ENCODE results near the gene POLR2B.
"Not testable (repeated sequence)": the region's sequence is repeated elsewhere in the genome, so short reads cannot be mapped to it uniquely, and the experiment has no call there.

POLR2B gene

DNA sequence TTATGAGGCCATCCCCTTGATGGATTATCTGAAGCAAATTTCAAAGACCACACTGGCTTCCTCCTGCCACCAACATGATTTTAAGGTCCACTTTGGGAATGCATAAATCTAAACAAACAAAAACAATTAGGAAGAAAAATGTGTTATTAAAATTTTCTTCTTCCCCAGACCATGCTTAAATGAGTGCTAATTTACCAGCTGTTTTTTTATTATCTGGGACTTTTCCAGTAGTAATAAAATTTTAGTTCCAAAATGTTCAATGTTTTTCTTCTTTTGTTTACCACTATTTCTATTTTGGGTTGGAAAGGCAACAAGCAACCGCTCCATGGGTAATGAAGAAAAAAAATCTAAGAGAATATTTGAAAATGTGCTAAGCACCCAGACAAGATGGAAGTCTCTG is 62.3 kb downstream of the POLR2B start:
- H3K9ac ChIP-seq (ENCODE audit: low read length), result no peak overlapping the region
- H3K4me3 ChIP-seq (ENCODE audit: low read depth in 1 of 2, low read length in 2 of 2), result no peak overlapping the region
- no peaks in the 10 kb centered on the region for H3K9me3 ChIP-seq (ENCODE audit: low read length)
- H3K27me3 ChIP-seq (ENCODE audit: control insufficient read depth in 1 of 2, insufficient read depth in 2 of 2, low read length in 2 of 2), result no peaks in the 10 kb centered on the region
- H3K4me1 ChIP-seq (ENCODE audit: insufficient read depth, low read length), result peaks cover 33% of the 10 kb centered on the region
- H3K36me3 ChIP-seq (ENCODE audit: insufficient read depth, low read length), result peaks cover 11% of the 10 kb centered on the region
- peak overlapping the region; percentile 14 for H3K27ac ChIP-seq (ENCODE audit: low read depth, low read length)

DNA sequence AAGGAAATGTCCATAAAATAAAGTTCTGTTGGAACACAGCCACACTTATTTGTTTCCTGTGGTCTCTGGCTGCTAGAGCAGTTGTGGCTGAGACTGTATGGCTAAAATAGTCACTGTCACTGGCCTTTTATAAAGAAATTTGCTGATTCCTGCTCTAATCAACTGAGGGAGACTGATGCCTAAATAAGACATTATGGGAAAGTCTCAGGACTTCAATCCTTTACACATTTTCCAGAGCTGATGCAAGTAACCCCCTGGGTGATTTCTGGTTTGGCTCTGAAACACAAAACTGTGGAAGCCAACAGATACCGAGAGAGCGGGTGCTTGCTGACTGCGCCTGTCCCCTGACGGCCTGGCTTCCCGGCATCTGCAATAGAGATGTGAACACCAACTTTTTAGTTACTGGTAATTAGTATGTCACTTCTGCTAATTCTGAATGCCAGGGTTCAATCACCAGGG is 64.0 kb downstream of the POLR2B start:
- Histone ChIP-seq H3K4me3 (ENCODE audit: low read depth in 1 of 2, low read length in 2 of 2) (no peak overlapping the region), H3K27me3 (ENCODE audit: control insufficient read depth in 1 of 2, insufficient read depth in 2 of 2, low read length in 2 of 2) (no peaks in the 10 kb centered on the region), H3K9ac (ENCODE audit: low read length) (no peak overlapping the region), H3K4me1 (ENCODE audit: insufficient read depth, low read length) (peaks cover 31% of the 10 kb centered on the region), H3K9me3 (ENCODE audit: low read length) (no peaks in the 10 kb centered on the region), H3K27ac (ENCODE audit: low read depth, low read length) (no peak overlapping the region), H3K36me3 (ENCODE audit: insufficient read depth, low read length) (peaks cover 11% of the 10 kb centered on the region)

DNA sequence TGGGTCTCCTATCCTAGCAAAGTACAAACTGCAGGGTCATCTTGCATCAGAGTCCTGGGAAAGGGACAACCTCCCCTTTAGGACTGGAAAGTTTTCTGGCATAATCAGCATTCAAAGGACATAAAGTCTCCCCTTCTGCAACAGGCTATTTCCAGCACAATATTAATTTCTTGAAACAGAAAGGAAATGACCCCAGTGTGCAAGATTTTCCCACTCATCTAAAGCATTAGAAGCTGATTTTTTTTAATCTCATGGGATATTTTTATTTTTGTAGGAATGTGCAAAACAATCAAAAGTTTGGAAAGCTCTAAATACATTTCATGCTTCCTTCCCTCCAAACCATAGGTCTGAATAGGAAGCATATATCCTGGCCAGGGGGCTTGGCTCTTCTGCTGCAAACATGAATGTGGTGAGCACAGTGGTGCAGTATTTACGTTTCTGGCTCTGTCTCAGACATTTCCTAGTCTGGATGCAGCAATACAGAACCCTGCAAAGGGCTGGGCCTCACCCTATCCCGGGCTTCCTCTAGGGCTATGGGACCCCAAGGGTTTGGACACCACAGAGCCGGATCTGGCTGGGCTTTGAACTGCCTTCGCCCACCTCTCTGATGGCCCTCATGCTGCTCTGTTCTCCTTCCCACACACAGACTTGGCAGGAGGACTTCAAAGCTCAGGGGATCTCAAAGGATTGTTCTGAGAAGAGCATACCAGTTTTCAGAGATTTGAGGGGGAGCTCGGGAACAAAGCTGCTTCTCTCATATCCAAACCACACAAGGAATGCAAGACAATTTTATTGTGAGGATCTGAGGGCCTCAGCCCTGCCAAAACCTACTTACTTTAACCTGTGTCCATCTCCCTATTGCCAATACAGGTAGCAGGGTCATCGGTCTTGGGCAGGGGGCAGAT is 64.9 kb downstream of the POLR2B start:
- peaks cover 7% of the 10 kb centered on the region for H3K36me3 ChIP-seq (ENCODE audit: insufficient read depth, low read length)
- H3K27ac ChIP-seq (ENCODE audit: low read depth, low read length), result peak overlapping the region; percentile 30
- no peak overlapping the region for H3K9ac ChIP-seq (ENCODE audit: low read length)
- H3K4me1 ChIP-seq (ENCODE audit: insufficient read depth, low read length), result peaks cover 27% of the 10 kb centered on the region
- H3K9me3 ChIP-seq (ENCODE audit: low read length), result no peaks in the 10 kb centered on the region
- no peak overlapping the region for H3K4me3 ChIP-seq (ENCODE audit: low read depth in 1 of 2, low read length in 2 of 2)
- H3K27me3 ChIP-seq (ENCODE audit: control insufficient read depth in 1 of 2, insufficient read depth in 2 of 2, low read length in 2 of 2), result no peaks in the 10 kb centered on the region

DNA sequence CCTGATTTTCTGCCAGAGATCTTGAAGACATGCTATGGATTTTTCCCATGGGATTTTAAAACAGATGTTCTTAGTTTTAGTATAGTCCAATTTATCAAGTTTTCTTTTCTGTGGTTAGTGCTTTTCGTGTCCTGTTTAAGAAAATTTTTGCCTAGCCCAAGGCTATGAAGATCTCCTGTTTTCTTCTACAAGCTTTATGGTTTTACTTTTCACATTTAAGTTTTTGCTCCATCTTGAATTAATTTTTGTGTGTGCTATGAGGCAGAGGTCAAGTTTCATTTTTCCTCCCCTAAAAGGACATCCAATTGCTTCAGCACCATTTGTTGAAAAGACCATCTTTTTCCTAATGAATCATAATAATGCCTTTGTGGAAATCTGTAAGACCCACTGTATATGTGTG is 65.6 kb downstream of the POLR2B start:
- no peak overlapping the region for H3K9ac ChIP-seq (ENCODE audit: low read length)
- H3K36me3 ChIP-seq (ENCODE audit: insufficient read depth, low read length), result peaks cover 7% of the 10 kb centered on the region
- peak overlapping the region; percentile 30 for H3K27ac ChIP-seq (ENCODE audit: low read depth, low read length)
- no peaks in the 10 kb centered on the region for H3K9me3 ChIP-seq (ENCODE audit: low read length)
- no peak overlapping the region for H3K4me3 ChIP-seq (ENCODE audit: low read depth in 1 of 2, low read length in 2 of 2)
- peaks cover 34% of the 10 kb centered on the region for H3K4me1 ChIP-seq (ENCODE audit: insufficient read depth, low read length)
- H3K27me3 ChIP-seq (ENCODE audit: control insufficient read depth in 1 of 2, insufficient read depth in 2 of 2, low read length in 2 of 2), result no peaks in the 10 kb centered on the region

DNA sequence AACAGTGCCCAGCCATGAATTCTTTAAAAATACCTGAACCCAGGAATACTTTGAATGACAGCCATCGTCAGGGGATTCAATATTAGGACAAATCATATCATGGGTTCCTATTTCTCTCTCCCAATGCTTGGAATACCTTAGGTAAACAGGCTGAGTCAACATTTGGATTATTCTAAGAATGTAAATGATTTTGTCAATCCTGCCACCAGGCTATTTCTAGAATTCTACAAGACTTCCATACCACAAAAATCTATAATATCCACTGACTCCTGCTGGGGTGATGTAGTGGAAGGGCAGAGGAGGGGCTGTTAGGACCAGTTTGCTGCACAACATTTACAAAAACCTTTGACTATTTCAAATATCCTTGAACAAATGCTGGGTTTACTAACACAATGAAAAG is 66.3 kb downstream of the POLR2B start:
- Histone ChIP-seq H3K4me1 (ENCODE audit: insufficient read depth, low read length) (peaks cover 34% of the 10 kb centered on the region), H3K27ac (ENCODE audit: low read depth, low read length) (no peak overlapping the region), H3K4me3 (ENCODE audit: low read depth in 1 of 2, low read length in 2 of 2) (no peak overlapping the region), H3K27me3 (ENCODE audit: control insufficient read depth in 1 of 2, insufficient read depth in 2 of 2, low read length in 2 of 2) (no peaks in the 10 kb centered on the region), H3K9me3 (ENCODE audit: low read length) (no peaks in the 10 kb centered on the region), H3K36me3 (ENCODE audit: insufficient read depth, low read length) (peaks cover 7% of the 10 kb centered on the region), H3K9ac (ENCODE audit: low read length) (no peak overlapping the region)

DNA sequence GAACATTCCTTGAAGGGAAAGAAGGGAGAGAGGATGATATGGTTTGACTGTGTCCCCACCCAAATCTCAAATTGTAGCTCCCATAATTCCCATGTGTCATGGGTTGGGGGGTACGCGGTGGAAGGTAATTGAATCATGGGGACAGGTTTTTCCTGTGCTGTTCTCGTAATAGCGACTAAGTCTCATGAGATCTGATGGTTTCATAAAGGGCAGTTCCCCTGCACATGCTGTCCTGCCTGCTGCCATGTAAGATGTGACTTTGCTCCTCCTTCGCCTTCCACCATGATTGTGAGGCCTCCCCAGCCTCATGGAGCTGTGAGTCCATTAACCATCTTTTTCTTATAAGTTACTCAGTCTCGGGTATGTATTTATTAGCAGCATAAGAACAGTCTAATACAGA is 68.3 kb downstream of the POLR2B start:
- not testable (repeated sequence) for H3K36me3 ChIP-seq (ENCODE audit: insufficient read depth, low read length); H3K27ac ChIP-seq (ENCODE audit: low read depth, low read length)
- H3K4me1 ChIP-seq (ENCODE audit: insufficient read depth, low read length), result peaks cover 44% of the 10 kb centered on the region

DNA sequence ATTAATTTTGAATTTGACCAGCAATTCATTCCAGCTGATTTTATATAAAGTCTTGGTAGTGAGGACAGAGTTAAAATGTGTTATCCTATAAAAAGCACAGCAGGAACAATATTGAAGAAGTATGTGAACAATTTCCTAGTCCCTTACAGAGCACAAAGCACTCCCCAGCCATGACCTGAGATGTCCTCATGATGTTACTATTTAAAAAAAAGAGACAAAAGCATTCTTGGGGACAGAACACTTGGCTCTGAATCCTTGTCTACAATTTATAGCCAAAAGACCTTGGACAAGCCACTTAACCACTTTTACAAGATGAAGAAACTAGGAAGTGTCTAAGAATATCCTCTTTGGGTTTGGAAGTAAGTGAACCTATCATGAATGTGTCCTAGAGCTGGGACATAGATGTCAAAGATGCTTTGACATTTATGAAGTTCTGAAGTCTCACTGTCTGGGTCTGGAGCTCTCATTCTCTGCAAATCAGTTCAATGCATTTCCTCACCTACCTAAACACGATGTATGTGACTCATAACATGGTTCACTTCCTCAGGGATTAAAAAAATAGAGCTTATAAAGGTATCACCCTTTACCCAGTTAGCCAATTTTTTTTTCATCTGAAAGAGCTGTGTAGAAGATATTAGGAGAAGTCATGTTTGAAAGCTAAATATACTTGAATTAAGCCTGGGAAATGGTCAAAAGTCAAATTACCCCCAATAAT is 70.1 kb downstream of the POLR2B start:
- Histone ChIP-seq H3K4me1 (ENCODE audit: insufficient read depth, low read length) (peaks cover 33% of the 10 kb centered on the region), H3K4me3 (ENCODE audit: low read depth in 1 of 2, low read length in 2 of 2) (no peak overlapping the region), H3K27ac (ENCODE audit: low read depth, low read length) (no peak overlapping the region), H3K36me3 (ENCODE audit: insufficient read depth, low read length) (no peaks in the 10 kb centered on the region), H3K9me3 (ENCODE audit: low read length) (no peaks in the 10 kb centered on the region), H3K9ac (ENCODE audit: low read length) (no peak overlapping the region), H3K27me3 (ENCODE audit: control insufficient read depth in 1 of 2, insufficient read depth in 2 of 2, low read length in 2 of 2) (no peaks in the 10 kb centered on the region)

More for the DNA sequence above, 68.3 kb downstream of the POLR2B start:
- not testable (repeated sequence) for H3K27me3 ChIP-seq (ENCODE audit: control insufficient read depth in 1 of 2, insufficient read depth in 2 of 2, low read length in 2 of 2); H3K4me3 ChIP-seq (ENCODE audit: low read depth in 1 of 2, low read length in 2 of 2); H3K9me3 ChIP-seq (ENCODE audit: low read length); H3K9ac ChIP-seq (ENCODE audit: low read length)

DNA sequence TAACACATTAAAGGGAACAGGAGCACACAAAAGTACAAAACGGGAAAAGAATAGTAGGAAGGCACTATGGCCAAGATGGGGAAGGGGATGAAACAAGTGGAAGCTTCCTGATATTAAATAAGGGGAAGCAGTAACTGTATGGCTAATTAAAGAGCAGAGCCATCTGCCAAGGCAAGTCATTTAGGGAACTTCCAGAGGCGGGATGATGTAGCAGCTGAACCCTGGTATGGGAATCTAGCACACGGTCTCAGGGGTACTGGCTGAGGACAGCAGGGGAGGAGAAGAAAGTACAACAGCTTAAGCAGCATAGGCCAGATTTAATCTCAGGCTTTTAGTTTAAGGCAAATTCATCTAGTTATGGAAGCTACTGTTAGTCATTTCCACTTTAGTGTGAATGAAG is 72.4 kb downstream of the POLR2B start:
- peaks cover 31% of the 10 kb centered on the region for H3K4me1 ChIP-seq (ENCODE audit: insufficient read depth, low read length)
- H3K4me3 ChIP-seq (ENCODE audit: low read depth in 1 of 2, low read length in 2 of 2), result no peak overlapping the region
- no peaks in the 10 kb centered on the region for H3K27me3 ChIP-seq (ENCODE audit: control insufficient read depth in 1 of 2, insufficient read depth in 2 of 2, low read length in 2 of 2)
- H3K9ac ChIP-seq (ENCODE audit: low read length), result no peak overlapping the region
- H3K36me3 ChIP-seq (ENCODE audit: insufficient read depth, low read length), result no peaks in the 10 kb centered on the region
- no peak overlapping the region for H3K27ac ChIP-seq (ENCODE audit: low read depth, low read length)
- no peaks in the 10 kb centered on the region for H3K9me3 ChIP-seq (ENCODE audit: low read length)

DNA sequence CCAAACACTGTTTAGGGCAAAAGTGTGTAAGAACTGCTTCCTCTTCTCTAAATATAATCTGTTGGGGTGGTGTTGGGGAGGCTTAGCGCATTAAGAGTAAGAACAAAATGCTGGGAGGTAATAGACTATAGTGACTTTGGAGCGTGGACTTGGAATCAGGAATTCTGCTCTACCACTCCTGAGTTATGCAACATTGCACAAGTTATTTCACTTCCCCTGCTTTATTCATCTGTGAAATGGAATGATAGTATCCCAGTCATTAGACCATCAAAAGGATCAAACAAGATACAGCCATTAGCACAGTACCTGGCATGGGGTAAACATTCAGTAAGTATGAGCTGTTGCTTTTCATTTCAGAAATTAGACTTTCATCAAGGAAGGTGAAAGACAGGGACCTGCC is 72.8 kb downstream of the POLR2B start:
- peaks cover 36% of the 10 kb centered on the region for H3K4me1 ChIP-seq (ENCODE audit: insufficient read depth, low read length)
- no peak overlapping the region for H3K27ac ChIP-seq (ENCODE audit: low read depth, low read length)
- H3K4me3 ChIP-seq (ENCODE audit: low read depth in 1 of 2, low read length in 2 of 2), result no peak overlapping the region
- no peaks in the 10 kb centered on the region for H3K27me3 ChIP-seq (ENCODE audit: control insufficient read depth in 1 of 2, insufficient read depth in 2 of 2, low read length in 2 of 2)
- no peaks in the 10 kb centered on the region for H3K9me3 ChIP-seq (ENCODE audit: low read length)
- H3K9ac ChIP-seq (ENCODE audit: low read length), result no peak overlapping the region
- no peaks in the 10 kb centered on the region for H3K36me3 ChIP-seq (ENCODE audit: insufficient read depth, low read length)

DNA sequence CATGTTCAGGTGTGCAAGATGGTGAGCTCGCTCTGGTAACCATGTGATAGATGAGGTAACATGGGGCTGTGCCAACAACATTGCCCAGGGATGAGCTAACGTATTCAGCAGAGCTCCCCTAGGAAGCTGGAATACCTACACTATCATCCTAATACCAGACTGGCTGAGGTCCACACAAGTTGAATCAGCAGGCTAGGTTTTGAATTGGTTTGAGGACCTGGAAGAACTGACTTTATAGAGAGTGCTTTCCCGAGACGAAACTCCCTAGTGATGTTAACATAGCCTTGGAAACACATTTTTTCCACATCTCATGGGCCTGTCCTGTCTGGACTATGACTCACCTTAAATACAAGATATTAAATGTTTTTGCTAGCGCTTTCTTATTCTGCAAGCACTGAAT is 74.8 kb downstream of the POLR2B start:
- H3K27ac ChIP-seq (ENCODE audit: low read depth, low read length), result no peak overlapping the region
- no peak overlapping the region for H3K4me3 ChIP-seq (ENCODE audit: low read depth in 1 of 2, low read length in 2 of 2)
- no peaks in the 10 kb centered on the region for H3K27me3 ChIP-seq (ENCODE audit: control insufficient read depth in 1 of 2, insufficient read depth in 2 of 2, low read length in 2 of 2)
- H3K36me3 ChIP-seq (ENCODE audit: insufficient read depth, low read length), result no peaks in the 10 kb centered on the region
- H3K9me3 ChIP-seq (ENCODE audit: low read length), result no peaks in the 10 kb centered on the region
- peaks cover 47% of the 10 kb centered on the region for H3K4me1 ChIP-seq (ENCODE audit: insufficient read depth, low read length)
- no peak overlapping the region for H3K9ac ChIP-seq (ENCODE audit: low read length)

DNA sequence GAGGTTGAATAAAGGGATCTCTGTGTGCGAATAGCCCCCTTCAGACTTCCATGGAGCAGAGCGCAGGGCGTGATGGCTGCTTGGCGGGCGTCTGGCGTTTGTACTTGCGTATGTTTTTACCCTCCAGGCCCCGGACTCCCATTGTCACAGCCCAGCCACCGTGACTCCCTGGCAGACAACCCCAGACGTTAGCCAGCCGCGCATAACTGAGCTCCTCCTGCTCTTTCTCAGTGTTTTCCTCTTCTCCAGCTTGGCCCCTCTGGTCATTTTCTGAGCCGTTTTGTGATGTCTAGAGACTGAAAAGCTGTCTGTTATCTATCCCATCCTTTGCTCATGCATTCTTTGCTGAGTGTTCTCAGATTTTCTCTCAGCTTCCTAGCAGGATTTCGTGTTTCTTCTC is 77.2 kb downstream of the POLR2B start:
- Histone ChIP-seq H3K36me3 (ENCODE audit: insufficient read depth, low read length) (no peaks in the 10 kb centered on the region), H3K9ac (ENCODE audit: low read length) (no peak overlapping the region), H3K27ac (ENCODE audit: low read depth, low read length) (peak overlapping the region; percentile 76), H3K4me1 (ENCODE audit: insufficient read depth, low read length) (peaks cover 45% of the 10 kb centered on the region), H3K27me3 (ENCODE audit: control insufficient read depth in 1 of 2, insufficient read depth in 2 of 2, low read length in 2 of 2) (no peaks in the 10 kb centered on the region), H3K9me3 (ENCODE audit: low read length) (no peaks in the 10 kb centered on the region), H3K4me3 (ENCODE audit: low read depth in 1 of 2, low read length in 2 of 2) (peak overlapping the region; percentile 14 to 21)
